RWPE2 (cell line): ENCODE results near the gene HDAC11.
A peak's percentile ranks its signal among the peaks of the same experiment; 100 is the strongest.

Experiments used
- ATAC-seq: fragments of 200-7000 bp; cut with Tn5 transposase; 3 replicates; pipeline ENCODE4 v1.9.1; 2021; ENCODE audit warnings: low read depth
- DNase-seq: peaks from one replicate; pipeline ENCODE4 v3.0.0-alpha.2; 2020; ENCODE audit warnings: low spot score
- H3K27ac ChIP-seq: fragments of 450-650 bp; 2 replicates; pipeline ENCODE4 v1.5.1; 2017; ENCODE audit warnings: mild to moderate bottlenecking; ENCODE audit not compliant: poor library complexity, severe bottlenecking
- H3K27me3 ChIP-seq: fragments of 250-450 bp; sonication (Bioruptor Pico); 2 replicates; pipeline ENCODE4 v1.5.1; 2021; ENCODE audit warnings: mild to moderate bottlenecking, moderate library complexity; ENCODE audit not compliant: insufficient read depth, poor library complexity, severe bottlenecking
- H3K36me3 ChIP-seq: fragments of 250-450 bp; sonication (Bioruptor Pico); 2 replicates; pipeline ENCODE4 v1.5.1; 2020; ENCODE audit warnings: low read depth, mild to moderate bottlenecking, moderate library complexity
- H3K4me1 ChIP-seq: fragments of 250-450 bp; sonication (Bioruptor Pico); 2 replicates; pipeline ENCODE4 v1.5.1; 2021; ENCODE audit warnings: mild to moderate bottlenecking, moderate library complexity; ENCODE audit not compliant: insufficient read depth, poor library complexity, severe bottlenecking
- H3K4me3 ChIP-seq: fragments of 250-450 bp; sonication (Bioruptor Pico); 2 replicates; pipeline ENCODE4 v1.5.1; 2021; ENCODE audit warnings: mild to moderate bottlenecking, moderate library complexity; ENCODE audit not compliant: severe bottlenecking
- H3K9me3 ChIP-seq: fragments of 250-450 bp; sonication (Bioruptor Pico); 2 replicates; pipeline ENCODE4 v1.5.1; 2021; ENCODE audit warnings: mild to moderate bottlenecking, moderate library complexity; ENCODE audit not compliant: severe bottlenecking
- CTCF ChIP-seq: fragments of 450-650 bp; IDR thresholded peaks from one replicate; pipeline ENCODE4 v1.5.1; 2017; ENCODE audit warnings: mild to moderate bottlenecking, moderate library complexity; ENCODE audit not compliant: poor library complexity, severe bottlenecking

Gene HDAC11

GRCh38 chr3:13501056-13501455 is 20.9 kb downstream of the HDAC11 start:
- Histone ChIP-seq H3K36me3 (no peaks in the 10 kb centered on the region), H3K9me3 (no peaks in the 10 kb centered on the region), H3K4me1 (peaks cover 8% of the 10 kb centered on the region), H3K27ac (no peak overlapping the region), H3K27me3 (no peaks in the 10 kb centered on the region), H3K4me3 (no peak overlapping the region)
- ATAC-seq, result no peak
- no peak for DNase-seq
- no peak for TF ChIP-seq CTCF

- ATAC-seq (no peak), DNase-seq (no peak)
- Histone ChIP-seq H3K27me3 (no peaks in the 10 kb centered on the region), H3K9me3 (no peaks in the 10 kb centered on the region), H3K4me3 (no peak overlapping the region), H3K27ac (no peak overlapping the region), H3K36me3 (no peaks in the 10 kb centered on the region), H3K4me1 (peaks cover 8% of the 10 kb centered on the region)
- TF ChIP-seq CTCF, result no peak
Measured at GRCh38 chr3:13501521-13501920, 21.4 kb downstream of the HDAC11 start.

- ATAC-seq (no peak), DNase-seq (no peak)
- Histone ChIP-seq H3K27ac (no peak overlapping the region), H3K9me3 (no peaks in the 10 kb centered on the region), H3K4me1 (peaks cover 9% of the 10 kb centered on the region), H3K4me3 (no peak overlapping the region), H3K27me3 (no peaks in the 10 kb centered on the region), H3K36me3 (no peaks in the 10 kb centered on the region)
- TF ChIP-seq CTCF, result no peak
Measured at GRCh38 chr3:13501958-13502790, 22.1 kb downstream of the HDAC11 start.

GRCh38 chr3:13502791-13503060 is 22.6 kb downstream of the HDAC11 start:
- no peak overlapping the region for H3K27ac ChIP-seq
- no peak for ATAC-seq
- no peaks in the 10 kb centered on the region for H3K9me3 ChIP-seq
- no peak for DNase-seq
- no peak overlapping the region for H3K4me3 ChIP-seq
- H3K36me3 ChIP-seq, result no peaks in the 10 kb centered on the region
- no peaks in the 10 kb centered on the region for H3K27me3 ChIP-seq
- peaks cover 15% of the 10 kb centered on the region for H3K4me1 ChIP-seq
- no peak for TF ChIP-seq CTCF

- no peaks in the 10 kb centered on the region for H3K36me3 ChIP-seq
- H3K4me1 ChIP-seq, result peaks cover 19% of the 10 kb centered on the region
- ATAC-seq (peak; percentile 80), DNase-seq (no peak)
- no peak overlapping the region for H3K4me3 ChIP-seq
- no peaks in the 10 kb centered on the region for H3K9me3 ChIP-seq
- peak overlapping the region; percentile 23 for H3K27ac ChIP-seq
- H3K27me3 ChIP-seq, result no peaks in the 10 kb centered on the region
- no peak for TF ChIP-seq CTCF
Measured at GRCh38 chr3:13504161-13504831, 24.2 kb downstream of the HDAC11 start.
